Activated CD8-positive, alpha-beta memory T cell treated with anti-CD3 and anti-CD28 coated beads, Interleukin-2, amount 50 U/mL, for 1 hour (primary cell): Measurements from ENCODE around the gene CCNT1.

ENCODE experiments used
- DNase-seq: peaks from one replicate; pipeline ENCODE4 v3.0.0-alpha.2; 2020; ENCODE audit errors: extremely low read depth

CCNT1 gene

DNA sequence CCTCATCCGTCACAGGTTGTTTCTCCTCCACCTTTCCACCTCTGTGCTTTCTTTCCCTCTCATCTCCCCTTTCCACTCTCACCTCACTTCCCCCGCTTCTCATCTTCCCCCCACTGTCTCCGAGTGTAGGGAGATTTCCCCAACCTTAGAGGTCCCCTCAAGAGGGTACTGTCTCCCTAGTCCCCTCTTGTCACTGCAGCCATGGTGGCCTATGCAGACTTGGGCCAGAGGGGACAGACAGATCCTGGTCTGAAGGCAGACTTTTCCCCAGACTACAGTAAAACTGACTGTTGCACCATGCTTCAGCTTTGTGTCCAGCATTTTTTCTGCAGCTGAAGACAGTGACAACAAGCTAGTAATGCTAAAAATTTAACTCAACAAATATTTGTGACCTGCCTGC, 75.7 kb downstream of the CCNT1 start:
- DNase-seq: no peak

DNA sequence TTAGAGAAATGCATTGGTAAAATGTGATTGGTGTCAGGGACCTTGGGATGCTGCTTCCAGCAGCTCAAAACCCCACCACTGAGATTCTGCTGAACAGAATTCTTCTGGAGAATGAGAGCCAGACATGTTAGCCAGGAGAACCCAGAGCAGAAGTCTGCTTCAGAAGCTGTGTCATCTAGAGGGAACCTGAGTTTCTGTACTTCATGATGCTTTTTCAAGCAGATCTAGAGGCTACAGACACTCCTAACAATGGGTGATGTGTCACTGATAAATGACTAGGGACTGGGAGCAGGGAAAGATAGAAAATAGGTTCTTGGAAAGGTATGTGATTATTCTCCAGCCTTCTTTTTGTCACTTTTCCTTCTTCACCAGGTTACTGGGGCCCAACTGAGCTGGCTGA, 76.1 kb downstream of the CCNT1 start:
- no peak for DNase-seq
